ENCODE data around the gene GPR4.

GPR4 gene

GRCh38 chr19:45547211-45547770 is 54.7 kb downstream of the GPR4 start:
- DNase-seq, result no peak

GRCh38 chr19:45542234-45542668 is 59.8 kb downstream of the GPR4 start:
- DNase-seq, result no peak

All from NCI-H1930 (cell line).